Astrocyte of the cerebellum (primary cell): Measurements from ENCODE around the gene CD22.

Source experiments
- DNase-seq: peaks from one replicate; pipeline ENCODE4 v3.0.0-alpha.2; 2011; ENCODE audit warnings: low read depth
- H3K4me3 ChIP-seq: 2 replicates; pipeline ENCODE4 v1.5.1; 2011; ENCODE audit warnings: mild to moderate bottlenecking, low read depth, low read length, moderate library complexity
- CTCF ChIP-seq: IDR thresholded peaks from 2 replicates; pipeline ENCODE4 v1.5.1; 2012; ENCODE audit warnings: low read length, low read depth, moderate library complexity, mild to moderate bottlenecking; ENCODE audit errors: missing control alignments
- in situ Hi-C: cut with HindIII; loops from 2 replicates; pipeline ENCODE4 v1.10.0; 2017; ENCODE audit warnings: low sequenced_read_pairs

The CD22 gene

GRCh38 chr19:35287713-35288112 lies 41.3 kb upstream of the CD22 start:
- in situ Hi-C loops, result no loop called here

GRCh38 chr19:35288331-35288730 lies 40.7 kb upstream of the CD22 start:
- TF ChIP-seq CTCF, result no peak
- DNase-seq, result no peak
- in situ Hi-C loops, result no loop called here
- H3K4me3 ChIP-seq, result no peak overlapping the region

More at GRCh38 chr19:35287713-35288112, 41.3 kb upstream of the CD22 start:
- DNase-seq, result no peak
- no peak for TF ChIP-seq CTCF
- no peak overlapping the region for H3K4me3 ChIP-seq

- no peak for DNase-seq
- in situ Hi-C loops, result no loop called here
- TF ChIP-seq CTCF, result no peak
- H3K4me3 ChIP-seq, result no peak overlapping the region
Observed at GRCh38 chr19:35288906-35289305, 40.1 kb upstream of the CD22 start.

- TF ChIP-seq CTCF, result no peak
- H3K4me3 ChIP-seq, result no peak overlapping the region
- DNase-seq, result no peak
- in situ Hi-C loops, result no loop called here
Observed at GRCh38 chr19:35290381-35291127, 38.4 kb upstream of the CD22 start.

GRCh38 chr19:35291259-35291658 lies 37.7 kb upstream of the CD22 start:
- no peak for TF ChIP-seq CTCF
- DNase-seq, result no peak
- no peak overlapping the region for H3K4me3 ChIP-seq
- in situ Hi-C loops, result no loop called here

- no peak for TF ChIP-seq CTCF
- no peak for DNase-seq
- H3K4me3 ChIP-seq, result no peak within 1 kb of the TSS
- in situ Hi-C loops, result no loop called here
Observed at GRCh38 chr19:35291916-35292315, 37.1 kb upstream of the CD22 start, which contains the start of gene MAG. Gene MAG, plus strand, starts transcription at chr19:35292161. Its CDS starts 3,248 bp downstream, at chr19:35295409.
